T follicular helper cell (primary cell): ENCODE measurements around the gene PEPD.

ENCODE experiments used
- DNase-seq: peaks from one replicate; pipeline ENCODE4 v3.0.0-alpha.2; 2020; ENCODE audit warnings: low read depth

Gene PEPD

DNA sequence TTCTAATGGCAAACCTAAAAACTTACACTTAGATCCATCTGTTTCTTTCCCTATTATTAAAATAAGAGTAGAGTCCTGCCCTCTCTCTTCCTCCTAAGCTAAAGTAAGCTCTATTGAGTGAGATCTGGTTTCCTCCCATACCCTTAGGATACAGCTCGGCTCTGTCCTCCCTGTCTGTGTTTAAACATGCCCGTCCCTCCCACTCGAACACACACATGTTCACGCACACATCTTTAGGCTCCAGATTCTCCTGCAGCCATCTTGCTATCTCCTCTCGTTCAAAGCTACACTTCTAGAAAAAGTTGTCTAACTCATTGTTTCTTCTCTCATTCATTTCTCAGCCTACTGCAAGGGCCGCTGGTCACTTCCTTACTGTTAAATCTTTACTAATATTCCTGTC is 163.2 kb downstream of the PEPD start:
- DNase-seq = no peak

DNA sequence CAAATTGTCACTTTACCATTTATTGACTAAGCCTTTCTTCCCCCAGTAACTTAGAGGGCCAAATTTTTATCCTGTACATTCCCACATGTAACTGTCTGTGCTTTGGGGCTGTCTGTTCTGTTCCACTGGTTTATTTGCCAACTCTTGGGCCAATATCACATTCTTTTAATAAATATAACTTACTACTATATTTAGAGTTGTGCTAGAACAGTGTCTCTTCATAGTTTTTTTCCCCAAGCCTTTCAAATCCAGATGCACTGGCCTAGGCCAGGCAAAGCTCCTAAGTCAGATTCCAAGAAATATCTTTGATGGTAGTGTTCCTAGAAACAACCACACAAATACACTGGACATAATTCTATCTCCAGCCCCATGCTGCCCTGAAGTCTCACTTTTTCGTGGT is 164.0 kb downstream of the PEPD start:
- DNase-seq = no peak

DNA sequence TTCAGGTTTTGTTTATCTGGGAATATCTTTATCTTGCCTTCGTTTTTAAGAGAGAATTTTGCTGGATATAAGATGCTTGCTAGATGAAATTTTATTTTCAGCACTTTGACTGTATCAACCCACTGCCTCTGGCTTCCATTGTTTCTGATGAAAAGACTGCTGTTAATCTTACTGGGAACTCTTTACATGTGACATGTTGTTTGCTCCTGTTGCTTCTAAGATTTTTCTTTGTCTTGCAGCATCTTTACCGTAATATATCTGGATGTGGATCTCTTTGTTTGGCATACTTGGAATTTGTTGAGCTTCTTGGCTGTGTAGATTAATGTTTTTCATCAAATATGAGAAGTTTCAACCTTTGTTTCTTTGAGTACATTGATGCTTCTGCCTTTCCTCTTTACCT is 166.1 kb downstream of the PEPD start:
- DNase-seq = no peak

DNA sequence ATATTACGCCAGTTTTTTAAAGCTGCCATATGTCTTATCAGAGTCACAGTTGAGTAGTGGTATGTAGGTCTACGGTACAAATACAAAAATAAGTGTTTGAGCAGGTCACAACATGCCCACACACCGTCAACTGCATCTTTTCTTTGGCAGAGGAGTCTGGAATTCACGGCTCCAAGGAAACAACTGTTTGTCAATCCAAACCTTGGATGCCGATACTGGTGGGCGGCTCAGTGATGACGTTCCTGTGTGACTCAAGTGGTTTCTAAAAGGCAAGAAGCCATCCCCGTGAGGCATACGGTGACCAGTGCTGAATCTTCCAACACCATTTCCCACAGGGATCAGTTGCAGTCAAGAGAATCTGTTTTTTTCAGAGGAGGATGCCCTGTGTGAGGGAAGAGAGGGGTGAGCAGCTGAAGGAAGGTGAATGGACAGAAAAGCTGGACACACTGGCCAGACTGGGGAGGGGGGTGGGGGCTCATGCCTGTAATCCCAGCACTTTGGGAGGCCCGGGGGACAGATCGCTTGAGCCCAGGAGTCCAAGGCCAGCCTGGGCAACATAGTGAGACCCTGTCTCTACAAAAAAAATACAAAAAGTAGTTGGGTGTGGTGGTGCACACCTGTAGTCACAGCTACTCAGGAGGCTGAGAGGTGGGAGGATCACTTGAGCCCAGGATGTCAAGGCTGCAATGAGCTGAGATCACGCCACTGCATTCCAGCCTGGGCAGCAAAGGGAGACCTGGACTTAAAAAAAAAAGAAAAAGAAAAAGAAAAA is 170.9 kb downstream of the PEPD start:
- DNase-seq = no peak

DNA sequence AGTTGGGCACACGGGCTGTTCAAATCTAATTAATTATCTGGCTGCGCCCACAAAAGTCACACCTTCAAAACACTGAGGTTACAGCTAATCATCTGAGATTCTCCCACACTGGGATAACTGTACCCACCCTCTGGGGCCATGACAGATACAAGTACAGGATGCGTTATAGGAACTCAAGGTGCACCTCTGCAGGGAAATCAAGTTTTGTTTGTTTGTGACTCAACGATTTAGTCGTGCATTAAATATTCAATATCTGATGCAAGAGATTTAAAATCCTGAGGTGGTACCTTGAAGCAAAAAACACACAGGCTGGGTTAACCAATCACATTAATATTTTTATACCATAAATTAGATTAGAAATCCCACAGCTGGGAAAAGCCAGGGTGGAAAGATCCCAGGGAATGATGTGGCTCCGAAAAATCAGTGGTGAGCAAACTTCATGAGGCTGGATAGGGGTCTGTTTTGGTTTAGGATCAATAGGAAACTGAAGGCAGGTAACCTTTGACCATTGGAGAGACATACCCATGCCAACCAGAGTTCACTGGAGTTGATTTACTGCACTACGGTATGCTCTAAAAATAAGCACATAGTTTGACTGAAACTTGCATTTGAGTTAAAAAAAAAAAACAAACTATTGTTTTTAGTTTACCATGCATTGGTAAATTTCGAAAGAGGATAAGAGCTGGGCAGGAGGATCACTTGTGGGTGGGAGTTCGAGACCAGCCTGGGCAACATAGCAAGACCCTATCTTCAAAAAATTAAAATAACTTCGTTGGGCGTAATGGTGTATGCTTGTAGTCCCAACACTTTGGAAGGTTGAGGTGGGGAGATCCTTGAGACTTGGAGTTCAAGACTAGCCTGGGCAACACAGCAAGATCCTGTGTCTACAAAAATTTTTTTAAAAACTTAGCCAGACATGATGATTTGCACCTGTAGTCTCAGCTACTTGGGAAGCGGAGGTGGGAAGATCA is 172.0 kb downstream of the PEPD start:
- no peak for DNase-seq

DNA sequence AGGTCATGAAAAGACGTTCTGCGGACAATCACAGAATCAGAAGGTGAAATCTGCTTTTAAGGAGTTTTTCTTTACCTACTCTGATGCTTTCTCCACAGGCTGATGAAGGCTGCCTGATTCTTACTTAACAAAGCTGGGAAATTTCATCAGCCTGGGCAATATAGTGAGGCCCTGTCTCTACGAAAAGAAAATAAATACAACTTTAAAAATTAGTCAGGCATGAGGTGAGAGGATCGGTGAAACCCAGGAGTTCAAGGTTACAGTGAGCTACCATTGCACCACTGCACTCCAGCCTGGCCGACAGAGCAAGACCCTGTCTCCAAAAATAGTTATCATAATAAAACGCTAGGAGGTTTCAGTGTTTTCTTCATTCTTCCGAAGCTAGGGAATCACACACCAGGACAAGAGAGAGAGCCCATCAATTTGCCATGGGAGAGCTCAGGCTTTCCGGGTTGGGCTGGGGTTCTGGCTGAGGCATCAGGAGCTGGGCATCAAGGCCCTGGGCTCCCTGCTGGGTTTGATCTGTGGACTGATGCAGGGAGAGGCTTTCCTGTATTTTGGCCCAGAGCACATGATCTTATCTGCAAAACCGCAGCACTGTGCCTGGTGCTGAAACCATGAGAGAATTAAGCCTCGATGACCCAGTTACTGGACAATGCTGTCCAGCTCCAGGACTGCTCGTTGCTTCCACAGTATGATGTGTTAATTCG is 173.1 kb downstream of the PEPD start:
- DNase-seq = no peak

DNA sequence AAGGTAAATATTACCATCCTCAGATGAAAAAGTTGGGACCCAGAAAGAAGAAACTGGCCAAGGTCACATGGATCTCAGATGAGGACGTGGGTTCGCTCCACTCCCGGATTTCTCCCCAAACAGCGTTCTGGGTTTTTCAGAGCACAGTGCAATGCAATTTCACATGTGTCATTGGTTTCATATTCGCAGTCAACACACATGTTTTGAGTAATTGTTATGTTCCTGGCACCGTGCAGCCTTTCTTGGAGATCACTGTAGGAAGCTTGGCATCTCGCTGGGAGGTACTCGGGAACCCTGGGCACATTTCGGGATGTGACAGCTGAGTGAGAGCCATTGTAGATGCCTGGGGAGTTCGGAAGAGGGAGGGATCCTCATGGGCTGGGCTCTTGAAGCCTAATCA is 174.3 kb downstream of the PEPD start:
- DNase-seq = no peak

DNA sequence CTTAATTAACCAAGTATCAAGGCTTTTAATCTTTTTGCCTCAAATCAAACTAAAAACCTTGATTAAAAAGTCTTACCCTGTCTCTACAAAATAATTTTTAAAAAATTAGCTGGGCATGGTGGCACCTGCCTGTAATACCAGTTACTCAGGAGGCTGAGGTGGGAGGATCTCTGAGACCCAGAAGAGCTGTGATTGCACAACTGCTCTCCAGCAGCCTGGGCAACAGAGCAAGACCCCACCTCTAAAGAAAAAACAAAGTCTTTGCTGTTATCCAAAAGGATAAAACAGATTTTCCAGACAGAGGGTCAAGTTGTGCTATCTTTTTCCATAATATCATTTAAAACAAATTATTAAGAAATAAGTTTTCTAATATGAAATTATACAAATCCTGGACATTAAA is 174.9 kb downstream of the PEPD start:
- DNase-seq = no peak

DNA sequence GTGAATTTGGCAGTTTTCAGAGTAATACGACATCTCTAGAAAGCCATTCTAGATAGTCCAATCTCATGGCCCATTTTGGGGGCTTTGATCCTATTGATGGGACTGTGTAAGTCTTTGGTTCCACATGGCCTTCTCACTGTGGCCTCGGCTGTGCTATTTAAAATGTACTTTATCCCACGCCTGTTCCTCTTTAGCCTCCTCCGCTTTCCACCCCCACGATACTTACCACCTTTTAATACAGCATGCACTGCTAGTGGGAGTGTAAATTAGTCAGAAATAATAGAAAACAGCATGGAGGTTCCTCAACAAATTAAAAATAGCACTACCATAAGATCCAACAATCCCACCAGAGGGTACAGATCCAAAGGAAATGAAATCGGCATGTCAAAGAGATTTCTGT is 176.4 kb downstream of the PEPD start:
- no peak for DNase-seq

DNA sequence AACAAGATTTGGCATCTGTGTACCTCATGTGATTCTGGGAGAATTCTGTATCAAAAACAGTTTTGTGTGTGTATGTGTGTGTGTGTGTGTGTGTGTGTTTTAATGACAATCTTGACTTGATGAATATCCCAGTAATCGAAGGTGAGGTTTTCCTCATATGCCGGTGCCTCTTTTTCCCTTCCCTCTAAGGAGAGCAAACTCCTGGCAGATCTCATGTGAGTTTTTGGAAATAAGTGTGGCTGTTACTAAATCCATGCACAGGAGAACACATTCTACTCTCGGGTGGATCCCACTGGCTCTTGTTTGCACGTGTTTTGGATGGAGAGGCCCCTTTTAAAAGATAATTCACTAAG is 177.0 kb downstream of the PEPD start:
- no peak for DNase-seq

DNA sequence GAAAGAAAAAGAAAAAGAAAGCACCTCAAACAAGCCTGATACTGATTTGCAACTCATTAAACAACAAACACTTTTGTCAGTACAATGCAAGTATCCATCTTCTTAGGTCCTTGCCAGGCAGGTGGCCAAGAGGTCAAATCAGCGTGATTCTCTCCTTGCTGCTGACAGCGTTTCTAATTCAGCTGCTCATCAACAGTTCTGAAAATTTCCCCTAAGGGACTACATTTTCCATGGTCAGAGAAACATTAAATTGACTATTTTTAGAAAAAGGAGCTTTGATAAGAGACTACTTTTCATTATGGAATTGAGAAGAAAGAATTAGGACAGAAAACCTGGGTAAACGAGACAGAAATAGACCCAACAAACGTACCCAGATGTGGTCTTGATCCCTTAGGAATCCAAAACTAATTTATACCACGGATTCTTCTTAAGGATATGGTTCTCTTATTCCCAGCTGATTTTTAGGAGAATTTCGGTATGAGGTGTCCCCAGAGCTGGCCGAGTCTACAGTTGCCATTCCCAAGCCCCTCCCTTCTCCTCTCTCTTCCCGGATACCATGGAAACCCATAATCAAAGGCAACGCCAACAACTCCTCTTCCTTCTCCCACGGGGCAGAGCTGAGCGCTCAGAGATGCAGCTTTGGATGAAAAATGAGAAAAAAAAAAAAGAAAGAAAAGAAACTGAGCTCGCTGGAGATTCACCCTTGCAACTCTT is 177.6 kb downstream of the PEPD start:
- DNase-seq = no peak

DNA sequence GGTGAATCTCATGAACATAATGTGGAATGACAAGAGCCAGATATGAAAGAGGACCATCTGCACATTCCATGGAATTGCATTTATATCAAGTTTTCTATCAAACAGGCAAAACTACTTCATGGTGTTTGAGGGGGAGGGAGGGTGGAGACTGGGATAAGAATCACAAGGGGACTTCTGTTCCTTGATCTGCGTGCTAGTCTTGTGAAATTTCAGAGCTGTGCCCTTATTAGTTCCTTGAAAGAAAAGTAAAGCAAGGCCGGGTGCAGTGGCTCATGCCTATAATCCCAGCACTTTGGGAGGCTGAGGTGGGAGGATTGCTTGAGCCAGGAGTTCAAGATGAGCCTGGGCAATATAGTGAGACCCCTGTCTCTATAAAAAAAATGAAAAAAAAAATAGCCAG is 178.3 kb downstream of the PEPD start:
- no peak for DNase-seq

DNA sequence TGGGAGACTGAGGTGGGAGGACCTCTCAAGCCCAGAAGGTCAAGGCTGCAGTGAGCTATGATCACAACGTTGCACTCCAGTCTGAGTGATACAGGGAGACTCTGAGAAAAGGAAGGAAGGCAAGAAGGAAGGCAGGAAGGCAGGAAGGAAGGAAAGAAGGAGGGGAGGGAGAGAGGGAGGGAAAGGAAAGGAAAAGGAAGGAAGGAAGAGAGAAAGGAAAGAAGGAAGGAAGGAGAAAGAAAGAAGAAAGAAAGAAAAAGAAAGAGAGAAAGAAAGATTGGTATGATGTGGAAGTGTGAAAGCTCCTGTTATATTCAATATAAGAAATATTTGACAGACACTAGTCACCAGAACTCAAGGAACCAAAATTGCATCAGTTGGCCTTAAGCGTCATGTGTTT is 180.6 kb downstream of the PEPD start:
- DNase-seq = no peak

DNA sequence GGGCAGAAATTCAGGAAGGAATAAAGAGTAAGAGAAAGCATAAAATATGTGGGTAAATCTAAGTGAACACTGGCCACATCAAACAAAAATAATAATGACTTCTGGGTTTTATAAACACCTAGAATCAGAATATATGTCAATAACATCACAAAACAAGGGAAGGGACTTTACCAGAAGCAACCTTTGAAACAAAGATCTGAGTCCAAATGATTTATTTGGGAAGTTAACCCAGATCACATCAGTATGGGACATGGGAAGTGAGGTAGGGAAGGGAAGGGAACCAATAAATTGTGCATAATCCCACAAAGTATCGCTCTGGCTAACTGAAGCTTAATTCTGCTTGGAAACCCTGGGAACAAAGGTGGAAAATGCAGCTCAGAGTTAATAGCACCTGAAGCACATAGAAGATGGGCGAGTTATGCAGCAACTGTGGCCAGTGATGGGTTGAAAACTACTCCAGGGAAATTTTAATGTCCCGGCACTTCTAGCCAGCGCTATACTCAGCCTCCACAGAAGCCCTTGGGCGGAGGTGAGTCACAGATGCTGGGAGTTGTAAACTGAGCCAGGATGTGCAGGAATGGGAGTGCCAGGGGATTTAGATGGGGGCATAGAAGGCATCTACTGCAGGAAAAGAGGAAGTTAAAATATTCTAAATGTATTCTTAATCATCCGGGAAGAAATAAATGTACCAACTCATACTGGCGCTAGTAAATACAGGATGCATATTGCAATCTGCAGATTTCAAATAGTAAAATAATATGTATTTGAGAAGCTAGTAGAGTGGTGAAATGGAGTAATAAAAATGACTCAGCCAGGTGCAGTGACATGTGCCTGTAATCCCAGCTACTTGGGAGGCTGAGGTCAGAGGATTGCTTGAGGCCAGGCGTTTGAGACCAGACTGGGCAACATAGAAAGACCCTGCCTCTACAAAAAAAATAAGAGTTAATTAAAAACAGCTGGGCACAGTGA is 182.3 kb downstream of the PEPD start:
- no peak for DNase-seq
